NCI-H2107 (cell line): ENCODE data around the gene KCNN1.
"Not testable (repeated sequence)": the region's sequence is repeated elsewhere in the genome, so short reads cannot be mapped to it uniquely, and the experiment has no call there.

ENCODE experiments used
- DNase-seq: peaks from one replicate; lab custom pipeline; 2025; lab: John Stamatoyannopoulos, UW

KCNN1 gene

GRCh38 chr19:17966550-17967256 lies at the start of gene KCNN1:
Gene KCNN1, plus strand, starts transcription at chr19:17967107. Its CDS starts 6,782 bp downstream, at chr19:17973889.
- DNase-seq: no peak

- not testable (repeated sequence) for DNase-seq
Measured at GRCh38 chr19:17918151-17918550, 48.8 kb upstream of the KCNN1 start.

- not testable (repeated sequence) for DNase-seq
Measured at GRCh38 chr19:17919122-17919521, 47.8 kb upstream of the KCNN1 start.

GRCh38 chr19:17920527-17920926 lies 46.4 kb upstream of the KCNN1 start:
- no peak for DNase-seq

GRCh38 chr19:17922138-17922537 lies 44.8 kb upstream of the KCNN1 start:
- no peak for DNase-seq

- no peak for DNase-seq
Measured at GRCh38 chr19:17926044-17926443, 40.9 kb upstream of the KCNN1 start.

GRCh38 chr19:17929056-17929455 lies 37.9 kb upstream of the KCNN1 start:
- no peak for DNase-seq

- no peak for DNase-seq
Measured at GRCh38 chr19:17931532-17932191, 35.2 kb upstream of the KCNN1 start.

GRCh38 chr19:17932485-17933338 lies 34.2 kb upstream of the KCNN1 start, which contains the start of gene CCDC124:
Gene CCDC124, plus strand, starts transcription at chr19:17933015. Its CDS starts 3,406 bp downstream, at chr19:17936421.
- DNase-seq: peak; percentile 81

- no peak for DNase-seq
Measured at GRCh38 chr19:17933414-17934129, 33.3 kb upstream of the KCNN1 start.

GRCh38 chr19:17936379-17936778 lies 30.5 kb upstream of the KCNN1 start:
- no peak for DNase-seq

GRCh38 chr19:17937371-17937900 lies 29.5 kb upstream of the KCNN1 start:
- no peak for DNase-seq

GRCh38 chr19:17938092-17938845 lies 28.6 kb upstream of the KCNN1 start:
- DNase-seq: peak; percentile 41

- no peak for DNase-seq
Measured at GRCh38 chr19:17942181-17942580, 24.7 kb upstream of the KCNN1 start.

GRCh38 chr19:17942582-17943273 lies 24.2 kb upstream of the KCNN1 start:
- no peak for DNase-seq

- DNase-seq: no peak
Measured at GRCh38 chr19:17943274-17944221, 23.4 kb upstream of the KCNN1 start.

GRCh38 chr19:17944301-17944700 lies 22.6 kb upstream of the KCNN1 start:
- no peak for DNase-seq

- DNase-seq: no peak
Measured at GRCh38 chr19:17946965-17947784, 19.7 kb upstream of the KCNN1 start.
